HG02623 (cell line): ENCODE measurements around the gene MUTYH.
"Not testable (repeated sequence)": the region's sequence is repeated elsewhere in the genome, so short reads cannot be mapped to it uniquely, and the experiment has no call there.

Experiments used
- ATAC-seq: cut with Tn5 transposase; IDR thresholded peaks from one replicate; pipeline ENCODE4 v1.9.1; 2021; ENCODE audit warnings: moderate library complexity; ENCODE audit not compliant: unreplicated experiment

The MUTYH gene

GRCh38 chr1:45339789-45340558, at the start of gene MUTYH, which contains the start of gene TOE1:
TSS of gene MUTYH (minus strand) at chr1:45340440. CDS start at chr1:45334505, 5,935 bp downstream.
TSS of gene TOE1 (plus strand) at chr1:45340170. CDS start at chr1:45340253, 83 bp downstream.
- ATAC-seq, result peak; percentile 75

GRCh38 chr1:45386219-45386618, 46.0 kb upstream of the MUTYH start:
- no peak for ATAC-seq

GRCh38 chr1:45385302-45385701, 45.1 kb upstream of the MUTYH start:
- no peak for ATAC-seq

- not testable (repeated sequence) for ATAC-seq
Observed at GRCh38 chr1:45384213-45384612, 44.0 kb upstream of the MUTYH start.

GRCh38 chr1:45383191-45383590, 43.0 kb upstream of the MUTYH start:
- no peak for ATAC-seq

GRCh38 chr1:45381243-45381642, 41.0 kb upstream of the MUTYH start:
- ATAC-seq, result no peak

GRCh38 chr1:45380730-45381129, 40.5 kb upstream of the MUTYH start:
- ATAC-seq, result no peak

GRCh38 chr1:45380125-45380524, 39.9 kb upstream of the MUTYH start:
- ATAC-seq, result no peak

- no peak for ATAC-seq
Observed at GRCh38 chr1:45379524-45379923, 39.3 kb upstream of the MUTYH start.

GRCh38 chr1:45378184-45378583, 37.9 kb upstream of the MUTYH start:
- ATAC-seq, result no peak

- no peak for ATAC-seq
Observed at GRCh38 chr1:45375104-45376090, 35.2 kb upstream of the MUTYH start.

GRCh38 chr1:45373573-45373972, 33.3 kb upstream of the MUTYH start:
- ATAC-seq, result no peak

GRCh38 chr1:45370575-45370974, 30.3 kb upstream of the MUTYH start:
- no peak for ATAC-seq

GRCh38 chr1:45365051-45365450, 24.8 kb upstream of the MUTYH start:
- peak; percentile 48 for ATAC-seq

- no peak for ATAC-seq
Observed at GRCh38 chr1:45364294-45364693, 24.1 kb upstream of the MUTYH start.

- not testable (repeated sequence) for ATAC-seq
Observed at GRCh38 chr1:45360981-45361380, 20.7 kb upstream of the MUTYH start.

GRCh38 chr1:45359882-45360513, 19.8 kb upstream of the MUTYH start:
- no peak for ATAC-seq

- no peak for ATAC-seq
Observed at GRCh38 chr1:45356186-45356585, 15.9 kb upstream of the MUTYH start.

GRCh38 chr1:45355683-45356082, 15.4 kb upstream of the MUTYH start:
- no peak for ATAC-seq

- ATAC-seq, result no peak
Observed at GRCh38 chr1:45354838-45355237, 14.6 kb upstream of the MUTYH start.

- ATAC-seq, result no peak
Observed at GRCh38 chr1:45353685-45354084, 13.4 kb upstream of the MUTYH start.
